Measurements from ENCODE around the gene AGL.
"Not testable (repeated sequence)": the region's sequence is repeated elsewhere in the genome, so short reads cannot be mapped to it uniquely, and the experiment has no call there.

Gene AGL

DNA sequence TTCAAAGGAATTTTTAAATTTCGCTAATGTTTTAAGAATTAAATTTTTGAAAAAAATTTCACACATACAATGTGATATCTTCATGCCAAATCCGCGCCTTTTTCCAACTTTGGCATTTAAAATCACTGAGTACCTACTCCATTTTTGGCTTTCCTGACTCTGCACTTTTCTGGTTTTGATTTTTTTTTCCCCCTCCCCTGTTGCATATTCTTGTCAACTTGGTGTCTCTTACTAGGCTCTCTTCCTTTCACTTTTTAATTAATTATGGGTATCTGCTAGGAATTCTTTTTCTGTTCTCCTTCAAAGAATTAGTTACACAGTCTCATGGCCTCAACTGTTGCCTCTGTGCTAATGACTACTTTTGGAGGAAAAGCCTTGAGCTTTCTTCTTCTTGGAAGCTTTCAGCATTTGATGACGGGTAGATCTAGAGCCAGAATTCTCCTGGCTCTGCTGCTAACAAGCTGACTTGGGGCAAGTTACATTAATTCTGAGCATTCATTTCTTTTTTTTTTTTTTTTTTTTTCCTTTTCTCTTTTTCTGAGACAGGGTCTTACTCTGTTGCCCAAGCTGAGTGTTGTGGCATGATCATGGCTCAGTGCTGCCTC, 1.8 kb downstream of the AGL start:
- no peak for DNase-seq (ENCODE audit: low read depth in 2 of 2)

DNA sequence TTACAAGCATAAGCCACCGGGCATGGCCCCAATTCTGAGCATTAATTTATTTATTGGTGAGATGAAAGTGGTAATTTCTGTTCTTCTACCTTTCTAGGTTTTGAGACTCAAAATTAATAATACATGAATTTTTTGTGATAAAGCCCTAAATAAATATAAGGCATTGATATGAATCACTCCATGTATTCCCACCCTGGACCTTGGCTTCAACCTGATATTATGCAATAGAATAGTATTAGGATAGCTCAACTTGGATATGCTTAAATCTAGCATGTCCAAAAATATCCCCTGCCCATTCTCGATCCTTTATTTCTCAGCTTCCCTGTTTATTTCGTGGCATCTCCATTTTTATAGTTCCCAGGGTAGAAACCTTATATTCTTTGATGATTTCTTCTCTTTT, 2.5 kb downstream of the AGL start:
- DNase-seq (ENCODE audit: low read depth in 2 of 2) = no peak

DNA sequence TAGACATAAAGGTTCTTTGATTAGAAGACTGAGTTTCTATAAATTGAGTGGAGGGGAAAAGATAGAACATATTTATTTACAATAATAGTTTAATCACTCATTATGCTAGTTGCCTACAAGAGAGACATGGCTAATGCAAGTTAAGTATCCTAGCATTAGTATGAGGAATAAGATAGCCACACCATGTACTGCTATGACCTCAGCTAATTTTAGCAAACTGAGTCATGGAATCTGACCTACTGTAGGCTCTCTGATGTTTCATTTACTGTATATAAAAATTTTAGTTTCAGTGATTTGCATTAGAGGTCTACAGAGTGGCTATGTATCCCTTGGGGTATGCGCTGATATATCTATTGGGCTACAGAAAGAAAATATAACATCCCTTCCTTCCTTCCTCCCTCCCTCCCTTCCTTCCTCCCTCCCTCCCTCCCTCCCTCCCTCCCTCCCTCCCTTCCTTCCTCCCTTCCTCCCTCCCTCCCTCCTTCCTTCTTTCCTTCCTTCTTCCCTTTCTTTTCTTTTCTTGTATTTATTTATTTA, 5.8 kb downstream of the AGL start:
- no peak for DNase-seq (ENCODE audit: low read depth in 2 of 2)

DNA sequence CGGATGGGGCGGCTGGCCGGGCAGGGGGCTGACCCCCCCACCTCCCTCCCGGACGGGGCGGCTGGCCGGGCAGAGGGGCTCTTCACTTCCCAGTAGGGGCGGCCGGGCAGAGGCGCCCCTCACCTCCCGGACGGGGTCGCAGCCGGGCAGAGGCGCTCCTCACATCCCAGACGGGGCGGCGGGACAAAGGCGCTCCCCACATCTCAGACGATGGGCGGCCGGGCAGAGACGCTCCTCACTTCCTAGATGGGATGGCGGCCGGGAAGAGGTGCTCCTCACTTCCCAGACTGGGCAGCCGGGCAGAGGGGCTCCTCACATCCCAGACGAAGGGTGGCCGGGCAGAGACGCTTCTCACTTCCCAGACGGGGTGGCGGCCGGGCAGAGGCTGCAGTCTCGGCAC, 6.9 kb downstream of the AGL start:
- DNase-seq (ENCODE audit: low read depth in 2 of 2) = not testable (repeated sequence)

DNA sequence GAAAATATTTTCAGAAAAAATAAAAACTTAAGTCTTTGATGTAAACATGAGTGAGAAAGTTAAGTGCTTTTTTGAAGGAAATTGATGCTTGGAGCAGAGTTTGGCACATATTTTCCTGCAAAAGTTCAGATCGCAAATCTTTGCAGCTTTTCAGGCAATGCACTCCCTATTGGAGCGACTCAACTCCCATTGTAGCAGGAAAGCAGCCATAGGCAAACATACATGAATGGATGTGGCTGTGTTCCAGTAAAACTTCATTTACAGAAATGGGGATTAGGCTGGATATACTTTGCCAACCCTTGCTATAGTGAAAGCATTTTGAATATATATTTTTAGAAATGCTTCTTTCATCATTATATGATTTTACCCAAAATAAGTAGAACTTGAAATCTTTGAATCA, 8.1 kb downstream of the AGL start:
- DNase-seq (ENCODE audit: low read depth in 2 of 2) = no peak

DNA sequence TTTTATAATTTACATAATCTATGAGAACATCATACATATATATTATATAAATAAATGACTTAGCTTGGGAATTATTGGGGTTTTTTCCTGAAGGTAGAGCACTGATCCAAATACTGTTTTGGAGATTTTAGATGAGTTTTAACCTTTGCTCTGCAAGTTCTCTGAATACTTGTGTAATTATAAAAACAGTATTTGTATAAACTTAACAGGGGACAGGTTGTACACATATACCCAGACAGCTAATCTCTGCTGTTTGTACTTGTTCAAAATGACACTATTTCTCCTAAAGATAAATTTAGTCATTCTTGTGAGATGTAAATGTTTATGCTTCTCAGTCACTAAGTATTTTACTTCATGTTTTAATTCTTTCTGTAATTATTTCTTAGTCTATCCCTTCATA, 8.7 kb downstream of the AGL start:
- DNase-seq (ENCODE audit: low read depth in 2 of 2) = no peak

DNA sequence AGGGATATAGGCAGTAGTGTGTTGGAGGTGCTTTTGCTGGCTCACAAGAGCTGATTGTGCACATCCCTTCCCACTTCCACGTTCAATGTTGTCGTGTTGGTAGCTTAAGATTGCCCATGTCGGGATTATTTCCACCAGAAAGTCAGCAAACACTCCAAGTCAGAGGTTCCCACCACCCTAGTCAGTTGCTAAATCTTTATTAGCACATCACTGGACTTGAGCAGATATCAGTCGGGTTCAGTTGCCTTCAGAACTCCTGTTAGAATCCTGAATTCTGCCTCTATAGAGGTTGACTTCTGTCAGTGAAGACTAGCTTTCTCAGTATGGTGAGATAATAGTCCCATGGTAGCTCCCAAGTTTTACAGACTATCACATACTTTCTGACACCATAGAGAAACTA, 10.5 kb downstream of the AGL start:
- no peak for DNase-seq (ENCODE audit: low read depth in 2 of 2)

DNA sequence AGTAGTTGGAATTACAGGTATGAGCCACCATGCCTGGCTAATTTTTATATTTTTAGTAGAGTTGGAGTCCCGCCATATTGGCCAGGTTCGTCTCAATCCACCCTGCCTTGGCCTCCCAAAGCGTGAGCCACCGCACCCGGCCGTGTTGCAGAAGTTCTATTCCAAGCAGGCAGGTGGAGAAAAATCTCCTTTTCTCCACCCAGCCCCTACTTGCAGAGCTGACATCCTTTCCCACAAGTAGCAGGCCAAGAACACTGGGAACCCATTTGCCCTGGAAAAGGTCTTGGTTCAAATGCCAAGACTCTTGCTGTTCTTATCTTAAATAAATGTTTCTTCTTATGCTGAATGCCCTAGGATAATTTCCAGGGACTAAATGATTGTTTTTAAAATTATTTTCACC, 17.5 kb downstream of the AGL start:
- DNase-seq (ENCODE audit: low read depth in 2 of 2) = no peak

DNA sequence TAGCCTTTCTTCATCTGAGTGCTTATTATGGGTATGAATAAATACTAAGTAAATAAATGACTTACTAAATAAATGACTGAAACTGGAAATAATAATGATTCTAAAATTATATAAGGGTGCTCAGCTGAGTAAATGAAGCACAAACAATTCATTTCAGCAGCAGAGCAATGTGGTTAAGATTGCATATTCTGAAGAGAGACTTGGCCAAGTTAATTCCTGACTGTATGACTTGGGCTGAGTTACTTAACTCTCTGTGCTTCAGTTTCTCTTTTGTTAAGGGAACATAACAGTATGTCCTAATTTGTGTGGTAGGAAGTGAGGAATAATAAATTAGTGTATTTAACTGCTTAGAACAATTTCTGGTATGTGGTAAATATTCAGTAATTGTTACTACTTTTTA, 19.1 kb downstream of the AGL start:
- no peak for DNase-seq (ENCODE audit: low read depth in 2 of 2)

DNA sequence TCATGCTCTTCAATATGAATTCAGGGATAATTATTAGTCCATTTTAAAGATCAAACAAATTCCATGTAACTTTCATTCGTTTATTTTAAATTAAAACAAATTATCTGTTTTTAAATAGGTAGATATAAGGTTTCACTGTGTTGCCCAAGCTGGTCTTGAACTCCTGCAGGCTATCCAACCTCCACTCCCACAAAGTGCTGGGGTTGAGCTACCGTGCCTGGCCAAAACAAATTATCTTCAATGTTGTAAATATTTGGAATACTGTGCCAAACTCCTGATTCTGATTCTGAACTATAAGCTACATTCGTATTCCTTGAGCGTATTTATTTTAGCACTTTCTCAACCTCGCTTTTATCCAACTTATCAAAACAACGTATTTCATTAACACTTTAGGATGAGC, 19.6 kb downstream of the AGL start:
- DNase-seq (ENCODE audit: low read depth in 2 of 2) = no peak

DNA sequence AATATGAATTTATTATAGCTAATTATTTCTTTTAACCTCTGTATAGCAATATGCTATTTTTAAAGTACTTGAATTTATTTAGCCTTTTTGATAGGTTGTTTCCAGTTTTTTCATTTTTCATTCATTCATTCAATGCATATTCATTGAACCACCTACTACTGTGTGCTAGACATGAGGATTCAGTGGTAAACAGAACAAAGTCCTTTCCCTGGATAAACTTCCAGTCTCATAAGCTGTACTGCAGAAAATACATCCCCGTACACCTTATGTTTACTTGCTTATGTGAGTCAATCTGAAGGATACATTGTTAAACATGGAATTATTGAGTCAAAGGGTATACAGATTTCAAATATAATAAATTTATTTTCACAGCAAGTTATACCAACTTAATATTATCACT, 21.9 kb downstream of the AGL start:
- no peak for DNase-seq (ENCODE audit: low read depth in 2 of 2)

DNA sequence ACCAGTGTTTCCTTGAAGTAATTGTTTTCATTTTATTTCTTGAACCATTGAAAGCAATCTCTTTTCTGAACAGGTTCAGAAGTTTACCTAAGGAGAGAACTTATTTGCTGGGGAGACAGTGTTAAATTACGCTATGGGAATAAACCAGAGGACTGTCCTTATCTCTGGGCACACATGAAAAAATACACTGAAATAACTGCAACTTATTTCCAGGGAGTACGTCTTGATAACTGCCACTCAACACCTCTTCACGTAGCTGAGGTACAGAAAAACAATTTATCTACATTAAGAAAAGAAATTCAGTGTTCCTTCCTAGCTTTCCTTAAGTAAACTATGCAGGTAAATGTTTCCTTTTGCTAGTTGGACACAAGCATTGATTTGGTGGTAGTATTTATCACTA, 27.4 kb downstream of the AGL start:
- DNase-seq (ENCODE audit: low read depth in 2 of 2) = no peak

DNA sequence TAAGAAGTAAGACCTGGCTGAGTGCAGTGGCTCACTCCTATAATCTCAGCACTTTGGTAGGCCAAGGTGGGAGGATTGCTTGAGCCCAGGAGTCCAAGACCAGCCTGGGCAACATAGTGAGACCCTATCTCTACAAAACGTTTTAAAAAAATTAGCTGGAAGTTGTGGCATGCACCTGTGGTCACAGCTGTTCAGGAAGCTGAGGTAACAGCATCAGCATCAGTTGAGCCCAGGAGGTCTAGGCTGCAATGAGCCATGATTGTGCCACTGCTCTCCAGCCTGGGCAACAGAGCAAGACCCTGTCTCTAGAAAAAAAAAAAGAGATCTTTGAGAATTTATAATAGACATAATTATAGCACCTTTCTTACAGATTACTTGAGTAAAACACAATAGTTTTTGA, 36.0 kb downstream of the AGL start:
- DNase-seq (ENCODE audit: low read depth in 2 of 2) = no peak

DNA sequence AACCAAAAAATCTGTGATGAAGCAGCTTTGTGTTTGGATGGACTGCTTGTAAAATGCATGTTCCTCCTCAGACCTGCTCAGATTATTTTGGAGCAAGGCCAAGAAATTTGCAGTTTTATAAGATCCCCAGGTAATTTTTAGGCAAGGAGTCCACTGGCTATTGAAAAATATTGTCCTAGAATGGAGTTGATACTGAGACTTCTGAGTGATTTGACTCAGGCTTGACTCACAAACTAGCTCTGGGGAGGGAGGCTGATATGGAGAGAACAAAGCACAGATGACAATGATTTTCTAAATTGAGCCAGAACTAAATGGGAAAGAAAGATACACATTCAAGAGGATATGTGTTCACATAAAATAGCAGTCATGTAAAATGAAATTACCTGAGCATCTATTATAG, 36.7 kb downstream of the AGL start:
- no peak for DNase-seq (ENCODE audit: low read depth in 2 of 2)

DNA sequence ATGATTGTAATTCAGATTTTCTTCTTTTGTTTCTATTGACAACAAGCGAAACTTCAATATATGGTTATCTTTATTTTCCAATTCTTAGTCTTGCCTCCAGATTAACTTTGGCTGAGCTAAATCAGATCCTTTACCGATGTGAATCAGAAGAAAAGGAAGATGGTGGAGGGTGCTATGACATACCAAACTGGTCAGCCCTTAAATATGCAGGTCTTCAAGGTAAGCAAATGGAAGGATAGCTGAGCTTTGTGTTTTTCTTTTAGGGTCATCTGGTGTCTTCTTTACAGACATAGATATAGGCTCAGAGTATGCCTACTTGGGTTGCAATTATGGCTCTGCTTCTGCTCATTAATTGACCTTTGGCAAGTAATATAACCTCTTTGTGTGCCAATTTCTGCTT, 37.7 kb downstream of the AGL start:
- no peak for DNase-seq (ENCODE audit: low read depth in 2 of 2)

DNA sequence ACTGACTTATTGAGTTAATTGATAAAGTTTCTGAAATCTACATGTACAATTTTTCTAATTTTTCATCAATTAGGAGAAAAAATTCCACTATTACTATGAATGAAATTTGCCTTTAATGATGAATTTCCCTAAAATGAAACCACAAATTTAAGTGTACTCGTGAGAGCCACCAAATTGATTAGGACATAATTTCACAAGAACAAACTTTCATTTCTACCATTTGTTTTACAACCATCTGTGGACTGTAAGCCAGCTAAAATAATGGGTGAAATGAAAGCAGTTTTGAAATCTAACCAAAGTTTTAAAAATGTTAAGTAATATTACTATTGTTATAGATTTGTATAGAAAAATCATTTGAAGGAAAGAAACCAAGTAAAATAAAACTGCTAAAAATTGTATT, 41.8 kb downstream of the AGL start:
- DNase-seq (ENCODE audit: low read depth in 2 of 2) = no peak

DNA sequence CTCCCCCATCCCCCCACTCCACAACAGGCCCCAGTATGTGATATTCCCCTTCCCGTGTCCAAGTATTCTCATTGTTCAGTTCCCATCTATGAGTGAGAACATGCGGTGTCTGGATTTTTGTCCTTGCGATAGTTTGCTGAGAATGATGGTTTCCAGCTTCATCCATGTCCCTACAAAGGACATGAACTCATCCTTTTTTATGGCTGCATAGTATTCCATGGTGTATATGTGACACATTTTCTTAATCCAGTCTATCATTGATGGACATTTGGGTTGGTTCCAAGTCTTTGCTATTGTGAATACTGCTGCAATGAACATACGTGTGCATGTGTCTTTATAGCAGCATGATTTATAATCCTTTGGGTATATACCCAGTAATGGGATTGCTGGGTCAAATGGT, 53.1 kb downstream of the AGL start:
- not testable (repeated sequence) for DNase-seq (ENCODE audit: low read depth in 2 of 2)

DNA sequence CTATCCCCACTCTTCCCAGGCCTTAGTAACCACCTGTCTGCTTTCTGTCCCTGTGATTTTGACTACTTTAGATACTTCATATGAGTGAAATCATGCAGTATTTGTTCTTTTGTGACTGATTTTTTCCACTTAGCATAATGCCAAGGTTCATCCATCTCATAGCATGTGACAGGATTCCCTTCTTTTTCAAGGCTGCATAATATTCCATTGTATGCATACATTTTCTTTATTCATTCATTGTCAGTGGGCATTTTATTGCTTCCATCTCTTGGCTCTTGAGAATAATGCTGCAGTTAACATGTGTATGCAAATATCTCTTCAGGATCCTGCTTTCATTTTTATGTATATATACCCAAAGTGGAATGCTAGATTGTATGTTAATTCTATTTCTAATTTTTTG, 56.4 kb downstream of the AGL start:
- no peak for DNase-seq (ENCODE audit: low read depth in 2 of 2)

DNA sequence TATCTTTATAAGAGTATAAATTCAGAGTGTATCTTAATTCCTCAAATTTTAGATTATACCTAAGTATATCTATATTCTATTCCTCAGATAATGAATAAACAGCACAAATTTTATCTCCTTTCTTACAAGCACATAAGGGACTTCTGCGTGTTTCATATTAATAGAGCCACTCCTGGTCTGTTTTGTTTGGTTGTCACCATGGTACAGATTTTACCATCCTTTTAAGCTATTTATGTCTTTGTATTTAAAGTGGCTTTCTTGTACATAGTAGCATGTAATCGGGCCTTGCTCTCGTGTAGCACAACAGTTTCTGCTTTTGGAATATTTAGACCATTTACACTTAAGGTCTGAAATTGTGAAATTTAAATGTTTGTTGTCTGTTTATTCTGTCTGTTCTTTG, 67.1 kb downstream of the AGL start:
- no peak for DNase-seq (ENCODE audit: low read depth in 2 of 2)

DNA sequence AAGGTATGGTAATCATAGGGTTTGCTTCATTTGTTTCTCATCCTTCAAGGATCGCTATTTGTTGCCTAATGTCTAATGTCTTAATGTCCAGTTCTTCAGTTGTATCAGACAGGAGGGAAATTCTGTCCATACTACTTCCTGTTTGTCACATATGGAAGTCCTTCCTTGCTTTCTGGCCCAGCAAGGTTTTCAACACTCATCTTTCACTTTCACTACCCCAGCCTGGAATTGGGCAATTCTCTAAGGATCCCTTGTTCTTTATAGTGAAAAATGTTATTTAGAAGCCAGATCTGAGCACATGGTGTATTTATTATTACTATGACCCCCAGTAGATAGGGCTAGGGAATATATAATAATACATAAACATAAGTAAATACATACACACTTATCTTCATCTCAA, 69.1 kb downstream of the AGL start:
- DNase-seq (ENCODE audit: low read depth in 2 of 2) = no peak

DNA sequence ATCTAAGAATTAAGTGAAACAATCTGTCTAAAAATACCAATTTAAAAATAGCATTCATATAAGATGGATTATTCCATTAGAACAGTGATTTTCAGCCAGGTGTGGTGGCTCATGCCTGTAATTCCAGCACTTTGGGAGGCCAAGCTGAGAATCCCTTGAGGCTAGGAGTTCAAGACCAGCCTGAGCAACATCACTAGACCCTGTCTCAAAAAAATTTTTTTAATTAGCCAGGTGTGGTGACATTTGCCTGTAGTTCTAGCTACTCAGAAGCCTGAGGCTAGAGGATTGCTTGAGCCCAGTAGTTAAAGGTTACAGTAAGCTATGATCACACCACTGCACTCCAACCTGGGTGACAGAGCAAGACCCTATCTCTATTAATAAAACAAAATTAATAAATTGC, 84.6 kb downstream of the AGL start:
- no peak for DNase-seq (ENCODE audit: low read depth in 2 of 2)

DNA sequence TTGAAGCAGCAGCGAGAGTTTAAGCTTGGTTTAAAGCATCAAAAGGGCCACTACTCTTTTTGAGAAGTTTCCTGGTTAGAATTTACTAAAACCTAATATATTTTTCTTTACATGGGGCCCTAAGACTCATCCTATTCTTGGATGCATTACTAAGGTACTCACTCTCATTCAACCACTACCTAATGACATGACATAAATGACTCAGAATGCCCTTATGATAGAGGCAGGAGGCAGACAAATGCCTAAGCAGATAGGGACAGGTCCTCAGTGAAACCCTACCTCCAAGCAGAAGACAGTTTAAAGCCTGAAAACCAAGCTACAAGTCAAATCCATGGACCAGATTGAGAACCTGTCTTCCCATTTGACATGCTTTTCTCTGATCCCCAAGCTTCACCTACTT, 85.4 kb downstream of the AGL start:
- no peak for DNase-seq (ENCODE audit: low read depth in 2 of 2)

DNA sequence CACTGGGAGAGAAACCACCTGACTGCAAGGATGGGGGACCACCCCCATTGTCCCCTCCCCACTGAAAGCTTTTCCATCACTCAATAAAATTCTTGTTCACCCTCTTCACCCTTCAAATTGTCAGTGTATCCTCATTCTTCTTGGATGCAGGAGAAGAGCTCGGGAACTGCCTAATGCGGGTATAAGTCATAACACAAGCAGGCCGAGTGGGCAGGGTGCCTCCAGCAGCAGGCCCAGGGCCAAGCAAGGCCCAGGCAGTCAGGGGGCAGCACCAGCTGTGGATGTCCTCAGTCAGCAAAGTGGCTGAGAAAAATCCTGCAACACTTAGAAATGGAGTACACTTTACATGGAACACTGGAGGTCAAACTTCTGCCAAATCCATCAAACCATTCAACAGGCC, 85.9 kb downstream of the AGL start:
- no peak for DNase-seq (ENCODE audit: low read depth in 2 of 2)

DNA sequence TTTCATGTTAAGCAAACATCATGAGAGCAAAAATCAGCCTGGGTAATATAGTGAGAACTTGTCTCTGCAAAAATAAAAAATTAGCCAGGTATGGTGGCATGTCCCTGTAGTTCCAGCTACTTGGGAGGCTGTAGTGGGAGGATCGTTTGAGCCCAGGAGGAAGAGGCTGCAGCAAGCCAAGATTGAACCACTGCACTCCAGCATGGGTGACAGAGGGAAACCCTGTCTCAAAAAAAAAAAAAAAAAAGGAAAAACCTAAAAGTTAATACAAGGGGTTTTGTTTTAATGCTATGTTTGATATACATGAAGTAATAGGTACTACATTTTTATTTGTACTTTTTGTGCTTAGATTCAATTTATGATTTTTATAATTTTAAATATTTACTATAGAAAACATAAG, 92.6 kb downstream of the AGL start:
- no peak for DNase-seq (ENCODE audit: low read depth in 2 of 2)
